HEK293T (cell line): ENCODE measurements around the gene SDS.

ENCODE experiments used
- CTCF ChIA-PET: fragments of 350-600 bp; formaldehyde crosslinking; extraction: SDS; loops from one replicate; lab custom pipeline; 2021; ENCODE audit warnings: antibody characterized with exemption, inconsistent platforms; lab: Yijun Ruan, JAX
- POLR2A ChIA-PET: fragments of 350-600 bp; formaldehyde crosslinking; extraction: SDS; loops from one replicate; lab custom pipeline; 2020; ENCODE audit warnings: antibody characterized with exemption, inconsistent platforms; lab: Yijun Ruan, JAX
- DNase-seq: peaks from one replicate; pipeline ENCODE4 v3.0.0; 2012; ENCODE audit warnings: mixed read lengths; ENCODE audit errors: extremely low spot score
- ARNT ChIP-seq: fragments of 450-650 bp; IDR thresholded peaks from 2 replicates; pipeline ENCODE4 v1.6.1; 2017; ENCODE audit warnings: mild to moderate bottlenecking
- BHLHE40 ChIP-seq: fragments of 450-650 bp; IDR thresholded peaks from 2 replicates; pipeline ENCODE4 v1.6.1; 2016; ENCODE audit warnings: mild to moderate bottlenecking, moderate library complexity, borderline replicate concordance
- CTBP1 ChIP-seq: fragments of 450-650 bp; IDR thresholded peaks from 2 replicates; pipeline ENCODE4 v1.6.1; 2016; ENCODE audit warnings: borderline replicate concordance
- ELF4 ChIP-seq: fragments of 450-650 bp; IDR thresholded peaks from 2 replicates; pipeline ENCODE4 v1.6.1; 2017; ENCODE audit warnings: antibody characterized with exemption
- FOXA1 ChIP-seq: fragments of 450-650 bp; IDR thresholded peaks from 2 replicates; pipeline ENCODE4 v1.6.1; 2016; ENCODE audit warnings: mild to moderate bottlenecking
- FOXK2 ChIP-seq: fragments of 450-650 bp; IDR thresholded peaks from 2 replicates; pipeline ENCODE4 v1.6.1; 2016; ENCODE audit warnings: mild to moderate bottlenecking
- FOXM1 ChIP-seq: fragments of 450-650 bp; IDR thresholded peaks from 2 replicates; pipeline ENCODE4 v1.6.1; 2017; ENCODE audit warnings: mild to moderate bottlenecking, borderline replicate concordance
- HDGF ChIP-seq: fragments of 450-650 bp; IDR thresholded peaks from 2 replicates; pipeline ENCODE4 v1.6.1; 2017; ENCODE audit warnings: antibody characterized with exemption, borderline replicate concordance
- L3MBTL2 ChIP-seq: fragments of 450-650 bp; conservative IDR thresholded peaks from 2 replicates; pipeline ENCODE4 v1.6.1; 2016; ENCODE audit warnings: mild to moderate bottlenecking
- LEF1 ChIP-seq: fragments of 450-650 bp; IDR thresholded peaks from 2 replicates; pipeline ENCODE4 v1.6.1; 2017; ENCODE audit warnings: mild to moderate bottlenecking, borderline replicate concordance
- NFRKB ChIP-seq: fragments of 450-650 bp; IDR thresholded peaks from 2 replicates; pipeline ENCODE4 v1.6.1; 2016; ENCODE audit warnings: mild to moderate bottlenecking, moderate library complexity
- PKNOX1 ChIP-seq: fragments of 450-650 bp; IDR thresholded peaks from 2 replicates; pipeline ENCODE4 v1.6.1; 2016
- SP1 ChIP-seq: fragments of 450-650 bp; IDR thresholded peaks from 2 replicates; pipeline ENCODE4 v1.6.1; 2017
- SUZ12 ChIP-seq: fragments of 450-650 bp; IDR thresholded peaks from 2 replicates; pipeline ENCODE4 v1.6.1; 2016; ENCODE audit warnings: mild to moderate bottlenecking
- TARDBP ChIP-seq: fragments of 450-650 bp; IDR thresholded peaks from 2 replicates; pipeline ENCODE4 v1.6.1; 2016
- ZNF384 ChIP-seq: fragments of 450-650 bp; IDR thresholded peaks from 2 replicates; pipeline ENCODE4 v1.6.1; 2016

SDS gene

DNA sequence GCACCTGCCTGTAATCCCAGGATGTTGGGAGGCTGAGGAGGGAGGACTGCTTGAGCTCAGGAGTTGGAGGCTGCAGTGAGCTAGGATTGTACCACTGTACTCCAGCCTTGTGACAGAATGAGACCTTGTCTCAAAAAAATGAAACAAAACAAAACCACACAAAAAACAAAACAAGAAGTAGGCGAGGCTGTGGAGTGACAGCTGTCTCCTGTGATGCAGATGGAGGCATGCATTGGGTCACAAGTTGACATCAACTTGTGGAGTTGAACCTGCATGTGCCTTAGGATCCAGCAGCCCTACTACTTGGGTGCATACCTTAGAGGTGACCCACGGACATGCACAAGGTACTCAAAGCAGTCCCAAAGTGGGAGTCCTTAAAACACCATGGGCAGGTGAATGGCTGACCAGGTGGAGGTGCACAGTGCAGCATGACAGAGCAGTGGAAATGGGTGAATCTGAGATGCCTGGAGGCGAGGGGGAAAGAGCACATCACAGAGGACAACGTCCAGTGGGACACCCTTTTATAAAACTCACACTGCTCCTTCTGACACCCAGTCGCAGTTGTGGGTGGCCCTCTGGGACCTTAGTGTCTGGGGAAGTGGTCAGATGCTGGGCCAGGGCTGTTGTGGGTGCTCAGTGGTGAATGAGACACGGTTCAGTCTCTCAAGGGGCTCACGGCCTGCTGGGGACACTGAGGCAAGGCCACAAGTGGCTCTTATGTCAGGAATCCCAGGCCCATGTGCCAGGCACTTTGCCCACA lies 32.6 kb downstream of the SDS start:
- DNase-seq: no peak
- CTCF ChIA-PET: no interaction called here
- no peak for TF ChIP-seq LEF1
- TF ChIP-seq BHLHE40: no peak
- TF ChIP-seq HDGF: no peak
- TF ChIP-seq FOXA1: no peak
- no peak for TF ChIP-seq SUZ12
- no peak for TF ChIP-seq NFRKB
- no peak for TF ChIP-seq TARDBP
- POLR2A ChIA-PET: no interaction called here

GRCh38 chr12:113369391-113369985 lies 34.2 kb downstream of the SDS start:
- CTCF ChIA-PET: interaction anchor here (1.0 kb wide), 1 partner anchor 45 kb away, joined by 3 read pairs; no protein-coding TSS in a partner anchor
- no peak for DNase-seq
- no peak for TF ChIP-seq ARNT
- POLR2A ChIA-PET: interaction anchor here (1.0 kb wide), 1 partner anchor 11 kb away, joined by 3 read pairs; the partner anchor contains the start of gene PLBD2

GRCh38 chr12:113368331-113368730 lies 35.4 kb downstream of the SDS start:
- CTCF ChIA-PET: no interaction called here
- TF ChIP-seq FOXK2 (no peak), SUZ12 (no peak), LEF1 (no peak), ZNF384 (no peak), HDGF (no peak), ELF4 (no peak), L3MBTL2 (no peak), CTBP1 (no peak), PKNOX1 (no peak), BHLHE40 (no peak)
- POLR2A ChIA-PET: interaction anchor here (1.0 kb wide), 1 partner anchor 10 kb away, joined by 3 read pairs; the partner anchor contains the start of gene PLBD2
- DNase-seq: no peak

GRCh38 chr12:113366827-113367226 lies 36.9 kb downstream of the SDS start:
- no peak for DNase-seq
- CTCF ChIA-PET: no interaction called here
- POLR2A ChIA-PET: no interaction called here
- no peak for TF ChIP-seq SP1
- no peak for TF ChIP-seq CTBP1
- TF ChIP-seq BHLHE40: no peak
- no peak for TF ChIP-seq HDGF
- TF ChIP-seq NFRKB: no peak
- no peak for TF ChIP-seq FOXM1
- TF ChIP-seq FOXK2: no peak
- TF ChIP-seq L3MBTL2: no peak
- TF ChIP-seq SUZ12: no peak
- TF ChIP-seq ZNF384: no peak
- no peak for TF ChIP-seq ELF4
- no peak for TF ChIP-seq FOXA1
- no peak for TF ChIP-seq ARNT
- TF ChIP-seq TARDBP: no peak
- no peak for TF ChIP-seq PKNOX1
- no peak for TF ChIP-seq LEF1

GRCh38 chr12:113365639-113366395 lies 37.9 kb downstream of the SDS start:
- ChIA-PET CTCF (no interaction called here), POLR2A (no interaction called here)

DNA sequence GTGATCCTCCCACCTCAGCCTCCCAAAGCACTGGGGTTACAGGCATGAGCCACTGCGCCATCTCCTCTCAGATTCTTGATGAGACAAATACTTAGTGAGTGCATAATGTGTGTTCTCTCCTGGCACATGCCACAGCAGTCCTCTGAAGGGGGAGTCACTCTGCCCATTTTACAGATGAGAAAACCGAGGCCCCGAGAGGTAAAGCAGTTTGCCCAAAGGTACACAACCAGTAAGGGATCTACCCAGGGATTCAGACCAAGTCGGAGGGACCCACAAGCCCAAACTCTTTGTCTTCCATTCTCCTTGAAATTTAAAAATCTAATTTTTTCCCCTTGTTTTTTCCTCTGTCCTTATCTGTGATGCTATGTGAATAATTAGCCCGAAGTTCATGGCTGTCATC lies 39.0 kb downstream of the SDS start:
- TF ChIP-seq ZNF384 (no peak), NFRKB (no peak), TARDBP (no peak), SUZ12 (no peak), ELF4 (no peak), CTBP1 (no peak), SP1 (no peak), HDGF (no peak)
- CTCF ChIA-PET: no interaction called here
- POLR2A ChIA-PET: no interaction called here
- no peak for DNase-seq

More at GRCh38 chr12:113365639-113366395, 37.9 kb downstream of the SDS start:
- TF ChIP-seq SUZ12: no peak
- TF ChIP-seq FOXM1: no peak
- TF ChIP-seq FOXA1: no peak
- TF ChIP-seq ZNF384: no peak
- no peak for DNase-seq
